Measurements from ENCODE around the gene PHF24. TPM values are rescaled to one million over a fixed set of nuclear protein-coding genes. Genes with fewer than 3 reads are reported as not detected.

PHF24 gene
- total RNA-seq, 6 donors from 2014 or later, result 0.10 to 0.74 (median 0.49) TPM; not detected in 2

DNA sequence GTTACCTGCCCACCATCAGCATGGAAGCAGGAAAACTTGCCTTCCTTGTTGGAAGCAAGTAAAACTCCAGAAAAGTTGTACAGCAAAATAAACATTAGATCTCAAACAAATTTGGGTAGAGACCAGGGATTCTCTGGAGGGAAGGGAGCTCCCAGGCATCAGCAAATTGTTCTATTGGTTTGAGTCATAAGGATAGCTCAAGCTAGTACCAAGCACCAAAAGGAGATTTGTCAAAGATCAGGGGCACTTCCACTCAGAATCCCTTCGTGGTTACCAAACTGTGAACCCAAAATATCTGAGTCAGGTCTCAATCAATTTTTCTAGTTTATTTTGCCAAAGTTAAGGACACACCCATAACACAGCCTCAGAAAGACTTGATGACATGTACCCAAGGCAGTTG lies 69.3 kb downstream of the PHF24 start:
- TF ChIP-seq, protein P1, sequence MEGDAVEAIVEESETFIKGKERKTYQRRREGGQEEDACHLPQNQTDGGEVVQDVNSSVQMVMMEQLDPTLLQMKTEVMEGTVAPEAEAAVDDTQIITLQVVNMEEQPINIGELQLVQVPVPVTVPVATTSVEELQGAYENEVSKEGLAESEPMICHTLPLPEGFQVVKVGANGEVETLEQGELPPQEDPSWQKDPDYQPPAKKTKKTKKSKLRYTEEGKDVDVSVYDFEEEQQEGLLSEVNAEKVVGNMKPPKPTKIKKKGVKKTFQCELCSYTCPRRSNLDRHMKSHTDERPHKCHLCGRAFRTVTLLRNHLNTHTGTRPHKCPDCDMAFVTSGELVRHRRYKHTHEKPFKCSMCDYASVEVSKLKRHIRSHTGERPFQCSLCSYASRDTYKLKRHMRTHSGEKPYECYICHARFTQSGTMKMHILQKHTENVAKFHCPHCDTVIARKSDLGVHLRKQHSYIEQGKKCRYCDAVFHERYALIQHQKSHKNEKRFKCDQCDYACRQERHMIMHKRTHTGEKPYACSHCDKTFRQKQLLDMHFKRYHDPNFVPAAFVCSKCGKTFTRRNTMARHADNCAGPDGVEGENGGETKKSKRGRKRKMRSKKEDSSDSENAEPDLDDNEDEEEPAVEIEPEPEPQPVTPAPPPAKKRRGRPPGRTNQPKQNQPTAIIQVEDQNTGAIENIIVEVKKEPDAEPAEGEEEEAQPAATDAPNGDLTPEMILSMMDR (IDR thresholded peaks at IDR 0.05), result no peak
- no peak for TF ChIP-seq POLR2AphosphoS5 (IDR thresholded peaks at IDR 0.05)
- no peak for TF ChIP-seq EP300 (IDR thresholded peaks at IDR 0.05)
- no peak for TF ChIP-seq POLR2A (IDR thresholded peaks at IDR 0.05)
- H3K4me1 ChIP-seq, result no peaks in the 10 kb centered on the region
- no peak overlapping the region for H3K27ac ChIP-seq
- DNase-seq, result no peak
- no peaks in the 10 kb centered on the region for H3K27me3 ChIP-seq
- 60 to 69% methylated on average over 1 of the region's 1 CpG for WGBS, 2 donors
- H3K36me3 ChIP-seq, result peaks cover 0 to 5% (median 0%) of the 10 kb centered on the region in 4 donors
- H3K9me3 ChIP-seq, result no peaks in the 10 kb centered on the region
- no peak overlapping the region for H3K4me3 ChIP-seq
- ATAC-seq (ENCODE audit: low FRiP score in 2 of 2), result no peak

DNA sequence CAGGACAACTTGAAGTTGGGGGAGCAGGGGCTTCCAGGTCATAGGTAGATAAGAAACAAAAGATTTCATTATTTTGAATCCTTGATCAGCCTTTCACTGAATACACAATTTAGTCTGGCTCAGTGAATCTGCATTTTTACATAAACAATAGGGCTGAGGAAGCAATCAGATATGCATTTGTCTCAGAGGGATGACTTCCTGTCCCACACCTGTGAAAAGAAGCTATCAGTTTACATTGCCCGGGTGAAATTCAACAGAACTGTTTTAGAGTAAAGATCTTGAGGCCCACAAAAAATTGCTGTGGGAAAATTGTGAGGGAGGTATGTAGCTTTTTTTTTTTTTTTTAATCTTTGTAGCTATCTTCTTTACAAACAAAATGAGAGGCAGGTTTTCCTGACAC lies 69.8 kb downstream of the PHF24 start:
- no peaks in the 10 kb centered on the region for H3K27me3 ChIP-seq

GRCh38 chr9:35028341-35028740 lies 70.3 kb downstream of the PHF24 start:
- TF ChIP-seq, protein P1 (IDR thresholded peaks at IDR 0.05), result no peak
- TF ChIP-seq EP300 (IDR thresholded peaks at IDR 0.05) (no peak), POLR2A (IDR thresholded peaks at IDR 0.05) (no peak), POLR2AphosphoS5 (IDR thresholded peaks at IDR 0.05) (no peak)
- H3K4me1 ChIP-seq, result no peaks in the 10 kb centered on the region
- H3K27me3 ChIP-seq, result no peaks in the 10 kb centered on the region
- H3K9me3 ChIP-seq, result no peaks in the 10 kb centered on the region
- DNase-seq, result no peak
- H3K36me3 ChIP-seq, result peaks cover 0 to 6% (median 1%) of the 10 kb centered on the region in 4 donors
- ATAC-seq (ENCODE audit: low FRiP score in 2 of 2), result no peak
- H3K27ac ChIP-seq, result no peak overlapping the region
- no peak overlapping the region for H3K4me3 ChIP-seq

More for the DNA sequence above, 69.8 kb downstream of the PHF24 start:
- WGBS, 2 donors, result 28 to 50% methylated on average over 1 of the region's 1 CpG
- Histone ChIP-seq H3K4me1 (no peaks in the 10 kb centered on the region), H3K9me3 (no peaks in the 10 kb centered on the region), H3K36me3 (peaks cover 0 to 6% (median 0%) of the 10 kb centered on the region in 4 donors), H3K27ac (no peak overlapping the region), H3K4me3 (no peak overlapping the region)
- TF ChIP-seq, protein P1 (IDR thresholded peaks at IDR 0.05), result no peak
- TF ChIP-seq POLR2AphosphoS5 (IDR thresholded peaks at IDR 0.05), result no peak
- TF ChIP-seq EP300 (IDR thresholded peaks at IDR 0.05), result no peak
- no peak for TF ChIP-seq POLR2A (IDR thresholded peaks at IDR 0.05)
- DNase-seq (no peak), ATAC-seq (ENCODE audit: low FRiP score in 2 of 2) (no peak)

- 88 to 91% methylated on average over 3 of the region's 4 CpGs for WGBS, 2 donors
- no peaks in the 10 kb centered on the region for H3K4me1 ChIP-seq
These were observed 71.2 kb downstream of the PHF24 start for GRCh38 chr9:35029241-35029640.

DNA sequence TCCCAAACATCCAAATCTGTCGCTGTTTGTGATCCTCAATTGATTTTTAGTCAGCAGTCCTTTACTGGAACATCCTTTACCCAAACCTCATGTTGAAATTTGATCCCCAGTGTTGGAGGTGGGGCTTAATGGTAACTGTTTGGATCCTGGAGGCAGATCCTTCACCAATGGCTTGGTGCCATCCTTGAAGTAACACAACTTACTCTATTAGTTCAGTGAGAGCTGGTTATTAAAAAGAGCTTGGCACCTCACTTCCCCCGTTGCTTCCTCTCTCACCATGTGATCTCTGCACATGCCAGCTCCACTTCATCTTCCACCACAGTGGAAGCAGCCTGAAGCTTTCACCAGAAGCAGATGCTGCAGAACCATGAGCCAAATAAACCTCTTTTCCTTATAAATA lies 71.8 kb downstream of the PHF24 start:
- 52 to 72% methylated on average over 2 of the region's 2 CpGs for WGBS, 2 donors

More at GRCh38 chr9:35029241-35029640, 71.2 kb downstream of the PHF24 start:
- H3K4me3 ChIP-seq, result no peak overlapping the region
- no peak overlapping the region for H3K27ac ChIP-seq
- DNase-seq, result no peak
- ATAC-seq (ENCODE audit: low FRiP score in 2 of 2), result no peak
- H3K27me3 ChIP-seq, result no peaks in the 10 kb centered on the region
- no peaks in the 10 kb centered on the region for H3K9me3 ChIP-seq
- no peak for TF ChIP-seq POLR2A (IDR thresholded peaks at IDR 0.05)
- TF ChIP-seq EP300 (IDR thresholded peaks at IDR 0.05), result no peak
- TF ChIP-seq, protein P1 (IDR thresholded peaks at IDR 0.05), result no peak
- TF ChIP-seq POLR2AphosphoS5 (IDR thresholded peaks at IDR 0.05), result no peak
- peaks cover 0 to 6% (median 1%) of the 10 kb centered on the region in 4 donors for H3K36me3 ChIP-seq

More for the DNA sequence above, 71.8 kb downstream of the PHF24 start:
- no peak for DNase-seq
- H3K9me3 ChIP-seq, result no peaks in the 10 kb centered on the region
- H3K4me1 ChIP-seq, result no peaks in the 10 kb centered on the region
- H3K4me3 ChIP-seq, result no peak overlapping the region
- no peak for ATAC-seq (ENCODE audit: low FRiP score in 2 of 2)
- no peaks in the 10 kb centered on the region for H3K27me3 ChIP-seq
- H3K36me3 ChIP-seq, result peaks cover 0 to 6% (median 1%) of the 10 kb centered on the region in 4 donors
- H3K27ac ChIP-seq, result no peak overlapping the region
- TF ChIP-seq EP300 (IDR thresholded peaks at IDR 0.05), result no peak
- TF ChIP-seq POLR2AphosphoS5 (IDR thresholded peaks at IDR 0.05), result no peak
- TF ChIP-seq, protein P1 (IDR thresholded peaks at IDR 0.05), result no peak
- TF ChIP-seq POLR2A (IDR thresholded peaks at IDR 0.05), result no peak
